ENCODE measurements around the gene BLCAP.
"Not testable (repeated sequence)": the region's sequence is repeated elsewhere in the genome, so short reads cannot be mapped to it uniquely, and the experiment has no call there.

Gene BLCAP

GRCh38 chr20:37480919-37481318, 46.8 kb downstream of the BLCAP start:
- no peak for DNase-seq (ENCODE audit: low spot score)

GRCh38 chr20:37479925-37480691, 47.6 kb downstream of the BLCAP start:
- no peak for DNase-seq (ENCODE audit: low spot score)

GRCh38 chr20:37479266-37479665, 48.4 kb downstream of the BLCAP start:
- no peak for DNase-seq (ENCODE audit: low spot score)

GRCh38 chr20:37477041-37477440, 50.6 kb downstream of the BLCAP start:
- DNase-seq (ENCODE audit: low spot score) = no peak

GRCh38 chr20:37475252-37475651, 52.4 kb downstream of the BLCAP start:
- DNase-seq (ENCODE audit: low spot score) = peak; percentile 23

- DNase-seq (ENCODE audit: low spot score) = no peak
These were observed 53.3 kb downstream of the BLCAP start for GRCh38 chr20:37474386-37474785.

- DNase-seq (ENCODE audit: low spot score) = no peak
These were observed 54.3 kb downstream of the BLCAP start for GRCh38 chr20:37473249-37474000.

GRCh38 chr20:37472435-37472834, 55.2 kb downstream of the BLCAP start:
- DNase-seq (ENCODE audit: low spot score) = not testable (repeated sequence)

- DNase-seq (ENCODE audit: low spot score) = no peak
These were observed 55.9 kb downstream of the BLCAP start for GRCh38 chr20:37471741-37472235.

GRCh38 chr20:37470190-37470589, 57.5 kb downstream of the BLCAP start:
- not testable (repeated sequence) for DNase-seq (ENCODE audit: low spot score)

GRCh38 chr20:37469531-37469930, 58.1 kb downstream of the BLCAP start:
- no peak for DNase-seq (ENCODE audit: low spot score)

- no peak for DNase-seq (ENCODE audit: low spot score)
These were observed 58.8 kb downstream of the BLCAP start for GRCh38 chr20:37468886-37469285.
